GM04503 (cell line): ENCODE data around the gene SGF29.
"Not testable (repeated sequence)": the region's sequence is repeated elsewhere in the genome, so short reads cannot be mapped to it uniquely, and the experiment has no call there.

Source experiments
- DNase-seq: peaks from one replicate; pipeline ENCODE4 v3.0.0-alpha.2; 2012; ENCODE audit warnings: low read depth

Gene SGF29

DNA sequence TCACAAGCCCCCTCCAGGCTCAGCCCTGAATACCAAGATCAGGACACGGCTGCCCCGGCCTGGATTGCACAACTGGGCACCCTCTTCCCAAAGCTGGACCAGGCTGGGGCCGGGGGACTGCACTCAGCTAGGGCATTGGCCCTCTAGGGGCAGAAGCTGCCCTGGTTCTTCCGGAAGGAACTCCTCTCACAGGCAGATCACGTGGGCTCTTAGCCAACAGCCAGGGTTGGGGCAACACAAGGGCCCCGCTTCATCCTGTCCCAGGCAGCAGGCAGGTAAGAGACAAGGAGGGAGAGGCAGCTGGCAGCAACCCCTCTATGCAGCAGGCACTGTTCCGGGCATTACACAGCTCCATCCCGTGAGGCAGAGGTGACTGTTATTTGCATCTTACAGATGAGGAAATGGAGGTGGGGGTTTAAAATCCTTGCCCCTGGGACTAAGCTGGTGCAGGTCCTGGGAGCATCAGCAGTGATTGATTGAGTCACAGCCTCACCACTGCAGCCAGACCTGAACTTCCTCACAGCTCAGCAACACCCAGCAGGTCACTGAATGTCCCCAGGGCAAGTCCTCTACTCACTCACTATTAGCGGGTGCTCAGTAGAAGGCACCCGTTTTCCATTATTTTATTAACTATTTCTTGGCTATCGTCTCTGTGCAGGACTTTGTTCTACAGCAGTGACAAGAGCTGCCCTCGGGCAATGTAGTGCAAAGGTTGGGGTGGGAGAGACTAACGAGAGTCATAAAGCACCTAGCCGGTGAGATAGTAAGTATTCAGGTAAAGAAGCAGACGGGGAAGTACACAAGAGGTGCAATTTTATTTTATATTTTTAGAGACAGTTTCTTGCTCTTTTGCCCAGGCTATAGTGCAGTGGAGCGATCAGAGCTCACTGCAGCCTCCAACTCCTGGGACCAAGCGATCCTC, 58.9 kb downstream of the SGF29 start:
- DNase-seq = not testable (repeated sequence)

DNA sequence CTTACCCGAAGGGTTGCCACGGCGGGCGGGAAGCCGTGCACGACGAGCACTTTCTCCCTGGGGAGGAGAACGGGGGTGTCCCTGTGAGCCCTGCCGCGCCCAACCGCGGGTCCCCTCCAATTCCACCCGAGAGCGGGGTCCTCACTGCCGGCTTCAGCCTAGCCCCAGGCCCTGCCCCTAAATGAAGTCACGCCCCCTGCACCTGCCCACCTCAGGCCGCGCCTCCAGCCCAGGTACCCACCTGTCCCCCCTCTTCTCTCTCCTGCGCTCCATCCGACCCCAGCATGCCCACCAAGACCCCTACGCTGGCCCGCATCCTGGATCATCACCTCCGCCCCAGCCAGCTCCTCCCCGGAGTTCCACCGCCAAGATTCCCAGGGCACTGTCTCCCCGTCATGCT, 60.2 kb downstream of the SGF29 start:
- not testable (repeated sequence) for DNase-seq

DNA sequence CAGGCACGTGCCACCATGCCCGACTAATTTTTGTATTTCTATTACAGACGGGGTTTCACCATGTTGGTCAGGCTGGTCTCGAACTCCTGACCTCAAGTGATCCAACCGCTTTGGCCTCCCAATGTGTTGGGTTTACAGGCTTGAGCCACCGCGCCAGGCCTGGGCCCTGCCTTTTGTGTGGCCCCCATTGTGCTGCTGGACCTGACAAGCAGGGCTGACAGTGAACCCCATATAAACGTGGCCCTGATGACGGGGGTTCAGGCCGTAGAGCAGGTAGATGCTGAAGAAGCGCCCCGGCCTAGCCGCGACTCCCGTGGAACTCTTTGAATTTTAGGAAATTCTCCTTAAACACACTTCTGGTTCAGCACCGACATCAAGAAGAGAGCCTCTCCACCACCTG, 60.8 kb downstream of the SGF29 start:
- DNase-seq = not testable (repeated sequence)

DNA sequence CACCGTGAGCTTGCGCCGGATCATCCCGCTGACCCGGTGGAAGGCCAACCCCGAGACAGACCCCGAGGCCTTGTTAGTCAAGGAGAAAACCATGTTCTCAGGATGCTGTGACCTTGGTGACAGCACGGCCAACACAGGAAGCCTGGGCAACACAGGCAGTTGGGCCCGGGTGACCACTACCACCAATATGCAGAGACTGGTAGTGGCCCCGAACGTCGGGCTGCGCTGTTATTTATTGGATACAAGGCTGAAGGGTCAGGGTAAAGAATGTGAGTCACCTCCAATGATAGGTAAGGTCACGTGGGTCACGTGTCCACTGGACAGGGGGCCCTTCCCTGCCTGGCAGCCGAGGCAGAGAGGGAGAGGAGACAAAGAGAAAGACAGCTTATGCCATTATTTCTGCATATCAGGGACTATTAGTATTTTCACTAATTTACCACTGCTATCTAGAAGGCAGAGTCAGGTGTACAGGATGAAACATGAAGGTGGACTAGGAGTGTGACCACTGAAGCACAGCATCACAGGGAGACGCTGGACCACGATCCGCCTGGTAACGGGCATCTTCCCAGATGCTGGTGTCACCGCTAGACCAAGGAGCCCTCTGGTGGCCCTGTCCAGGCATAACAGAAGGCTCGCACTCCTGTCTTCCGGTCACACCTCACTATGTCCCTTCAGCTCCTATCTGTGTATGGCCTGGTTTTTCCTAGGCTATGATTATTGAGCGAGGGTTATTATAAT, 61.9 kb downstream of the SGF29 start:
- not testable (repeated sequence) for DNase-seq

DNA sequence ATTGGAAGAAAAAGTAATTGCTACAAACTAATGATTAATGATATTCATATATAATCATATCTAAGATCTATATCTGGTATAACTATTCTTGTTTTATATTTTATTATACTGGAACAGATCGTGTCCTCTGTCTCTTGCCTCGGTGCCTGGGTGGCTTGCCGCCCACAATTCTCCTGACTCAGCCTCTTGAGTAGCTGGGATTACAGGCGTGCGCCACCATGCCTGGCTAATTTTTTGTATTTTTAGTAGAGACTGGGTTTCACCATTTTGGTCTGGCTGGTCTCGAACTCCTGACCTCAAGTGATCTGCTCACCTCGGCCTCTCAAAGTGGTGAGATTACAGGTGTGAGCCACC, 62.5 kb downstream of the SGF29 start:
- DNase-seq = not testable (repeated sequence)

DNA sequence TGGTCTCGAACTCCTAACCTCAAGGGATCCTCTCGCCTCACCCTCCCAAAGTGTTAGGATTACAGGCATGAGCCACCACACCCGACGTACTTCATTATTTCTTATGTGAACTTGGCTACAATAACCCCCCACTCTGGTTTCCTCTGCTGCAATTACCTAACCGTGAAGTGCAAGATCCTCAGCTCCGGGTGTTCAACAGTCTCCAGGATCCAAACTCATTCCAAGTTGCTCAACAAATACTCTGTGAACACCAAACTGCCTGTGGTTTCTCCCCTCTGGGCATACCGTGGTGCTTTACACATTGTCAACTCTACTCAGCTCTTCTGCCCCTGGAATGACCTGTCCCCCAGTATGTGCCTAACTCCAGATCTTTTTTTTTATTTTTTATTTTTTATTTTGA, 62.9 kb downstream of the SGF29 start:
- DNase-seq = no peak

DNA sequence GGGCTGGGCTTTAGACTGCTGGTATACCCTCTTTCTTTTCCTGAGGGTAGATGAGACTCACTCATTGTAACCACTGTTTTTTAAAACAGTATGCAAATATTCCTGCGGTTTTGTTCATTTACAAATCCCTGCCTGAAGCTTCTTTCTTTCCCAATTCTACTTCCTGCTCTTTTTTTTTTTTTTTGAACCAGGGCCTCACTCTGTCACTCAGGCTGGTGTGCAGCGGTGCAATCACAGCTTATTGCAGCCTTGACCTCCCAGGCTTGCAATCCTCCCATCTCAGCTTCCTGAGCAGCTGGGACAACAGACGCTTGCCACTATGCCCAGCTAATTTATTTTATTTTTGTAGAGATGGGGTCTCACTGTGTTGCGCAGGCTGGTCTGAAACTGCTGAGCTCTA, 64.2 kb downstream of the SGF29 start:
- no peak for DNase-seq

DNA sequence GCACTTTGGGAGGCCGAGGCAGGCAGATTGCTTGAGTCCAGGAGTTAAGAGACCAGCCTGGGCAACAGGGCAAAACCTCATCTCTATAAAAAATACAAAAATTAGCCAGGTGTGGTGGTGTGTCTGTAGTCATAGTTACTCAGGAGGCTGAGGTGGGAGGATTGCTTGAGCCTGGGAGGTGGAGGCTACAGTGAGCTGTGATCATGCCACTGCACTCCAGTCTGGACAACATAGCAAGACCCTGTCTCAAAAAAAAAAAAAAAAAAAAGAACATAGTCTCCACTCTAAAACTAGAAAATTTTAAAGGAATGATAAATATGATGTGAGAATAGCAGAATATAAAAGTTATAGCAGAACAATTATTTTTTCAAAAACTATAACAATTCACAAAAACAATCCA, 66.6 kb downstream of the SGF29 start:
- not testable (repeated sequence) for DNase-seq

DNA sequence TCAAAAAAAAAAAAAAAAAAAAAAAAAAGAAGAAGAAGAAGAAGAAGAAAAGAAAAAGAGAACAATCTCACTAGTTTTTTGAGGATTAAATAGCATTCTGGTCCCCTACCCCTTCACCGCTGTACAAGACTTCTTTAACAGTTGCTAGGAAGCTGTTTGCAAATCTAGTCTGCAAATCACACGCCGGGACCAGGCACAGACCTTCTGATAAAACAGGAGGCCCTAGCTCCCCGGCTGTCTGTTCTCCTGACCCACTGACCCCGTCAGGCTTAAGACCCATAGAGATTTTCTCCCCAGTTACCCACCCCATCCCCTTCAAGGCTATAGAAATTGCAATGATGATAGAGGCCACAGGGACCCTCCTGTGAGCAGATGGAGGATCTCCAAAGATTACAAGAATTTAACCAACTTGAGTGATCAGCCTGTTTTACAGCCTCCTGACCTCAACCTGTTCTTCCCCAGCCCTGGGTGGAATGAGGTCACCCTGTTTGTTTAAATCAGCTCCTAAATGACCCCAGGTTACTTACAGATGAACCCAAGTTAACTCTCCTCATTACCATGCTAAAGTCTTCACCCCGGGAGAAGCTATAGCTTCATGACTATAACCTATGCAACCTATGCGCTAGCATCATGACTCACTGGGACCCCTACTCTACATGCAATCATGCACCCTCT, 67.9 kb downstream of the SGF29 start:
- DNase-seq = no peak

DNA sequence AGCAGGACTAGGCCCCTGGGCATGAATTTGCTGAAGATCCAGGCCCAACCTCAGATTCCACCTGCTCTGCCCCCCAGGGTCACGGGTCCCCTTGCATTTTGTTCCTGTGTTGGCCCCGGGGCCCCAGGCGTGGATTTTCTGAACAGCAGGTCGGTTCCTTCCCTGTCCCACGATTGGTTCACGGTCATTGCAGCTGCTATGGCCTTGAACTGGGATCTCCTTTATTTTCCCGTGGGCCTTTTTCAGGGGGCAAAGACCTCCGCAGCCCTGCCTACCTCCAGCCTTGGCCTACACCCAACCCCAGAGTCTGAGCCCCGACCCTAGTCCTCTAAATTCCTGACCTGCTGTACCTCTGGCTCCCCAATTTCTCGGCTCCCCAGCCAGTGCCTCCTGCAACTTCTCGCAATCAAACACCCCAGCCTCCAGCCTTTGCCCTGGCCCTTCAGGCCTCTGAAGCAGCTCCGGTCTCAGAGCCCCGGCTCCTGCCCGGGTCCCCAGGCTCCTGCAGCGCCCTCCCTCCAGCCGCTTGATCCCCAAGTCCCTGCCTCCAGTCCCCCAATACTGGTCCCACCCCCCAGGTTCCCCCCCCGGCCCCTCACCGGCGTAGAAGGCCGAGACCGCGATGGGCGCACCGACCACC, 68.9 kb downstream of the SGF29 start:
- DNase-seq = not testable (repeated sequence)

DNA sequence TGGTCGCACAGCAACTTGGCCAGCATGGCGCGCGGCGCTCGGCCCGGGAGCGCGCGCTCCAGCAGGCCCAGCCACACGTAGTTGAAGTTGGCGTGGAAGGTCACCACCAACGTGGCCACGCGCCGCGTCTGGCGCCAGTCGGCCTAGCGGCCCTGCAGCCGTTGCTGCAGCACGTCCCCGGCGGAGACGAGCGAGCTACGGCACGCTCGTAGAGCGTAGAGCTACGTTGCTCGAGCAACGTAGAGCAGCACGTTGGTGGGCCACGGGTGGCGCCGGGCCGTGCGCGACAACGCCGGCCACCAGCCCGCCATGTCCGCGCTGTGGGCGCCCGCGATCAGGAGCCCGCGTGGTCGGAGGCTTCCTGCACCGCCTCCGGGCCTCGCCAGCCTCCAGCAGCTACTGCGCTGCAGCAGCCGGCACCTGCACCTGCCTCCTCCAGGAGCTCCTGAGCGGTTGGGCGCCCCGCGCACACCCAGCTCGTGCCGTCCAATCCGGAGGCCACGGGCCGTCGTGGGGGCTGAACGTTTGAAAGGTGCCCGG, 69.5 kb downstream of the SGF29 start:
- no peak for DNase-seq

DNA sequence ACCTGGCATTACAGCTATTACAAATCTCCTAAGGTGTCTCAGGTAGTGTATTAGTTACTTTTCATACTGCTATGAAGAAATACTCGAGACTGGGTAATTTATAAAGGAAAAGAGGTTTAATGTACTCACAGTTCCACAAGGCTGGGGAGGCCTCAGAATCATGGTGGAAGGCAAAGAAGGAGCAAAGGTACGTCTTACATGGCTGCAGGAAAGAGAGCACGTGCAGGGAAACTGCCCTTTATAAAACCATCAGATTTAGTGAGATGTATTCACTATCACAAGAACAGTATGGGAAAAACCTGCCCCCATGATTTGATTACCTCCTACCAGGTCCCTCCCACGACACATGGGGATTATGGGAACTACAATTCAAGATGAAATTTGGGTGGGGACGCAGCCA, 77.2 kb downstream of the SGF29 start:
- not testable (repeated sequence) for DNase-seq

DNA sequence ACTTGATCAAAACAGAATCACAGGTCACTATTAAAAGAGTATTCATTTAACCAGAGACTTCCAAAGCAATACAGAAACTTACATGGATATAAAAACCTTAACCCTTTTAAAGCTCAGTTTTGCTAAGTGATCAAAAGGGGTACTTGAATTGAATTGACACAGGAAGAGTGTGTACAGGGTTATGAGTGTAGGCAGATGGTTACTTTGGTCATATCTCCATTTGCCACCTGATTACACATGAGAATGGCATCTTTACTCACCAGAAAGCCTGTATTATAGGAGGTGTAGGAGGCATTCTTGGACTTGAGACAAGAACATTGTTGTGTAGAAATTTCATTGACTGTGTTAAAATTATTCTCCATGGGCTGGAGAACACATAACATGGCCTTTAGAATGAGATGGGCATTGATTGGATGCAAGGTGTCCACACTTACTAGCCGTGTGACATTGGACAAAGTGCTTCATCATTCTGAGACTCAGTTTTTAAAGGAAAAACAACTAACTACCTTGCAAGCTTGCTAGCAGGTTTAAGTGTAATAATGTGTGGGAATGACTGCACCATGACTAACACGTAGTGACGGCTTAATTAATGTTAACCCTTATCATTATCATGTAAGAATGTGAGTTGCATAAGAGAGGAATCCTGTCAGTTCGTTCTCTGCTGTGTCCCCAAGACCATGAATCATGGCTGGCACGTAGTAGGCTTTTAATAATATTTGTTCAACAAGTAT, 82.5 kb downstream of the SGF29 start:
- DNase-seq = not testable (repeated sequence)

DNA sequence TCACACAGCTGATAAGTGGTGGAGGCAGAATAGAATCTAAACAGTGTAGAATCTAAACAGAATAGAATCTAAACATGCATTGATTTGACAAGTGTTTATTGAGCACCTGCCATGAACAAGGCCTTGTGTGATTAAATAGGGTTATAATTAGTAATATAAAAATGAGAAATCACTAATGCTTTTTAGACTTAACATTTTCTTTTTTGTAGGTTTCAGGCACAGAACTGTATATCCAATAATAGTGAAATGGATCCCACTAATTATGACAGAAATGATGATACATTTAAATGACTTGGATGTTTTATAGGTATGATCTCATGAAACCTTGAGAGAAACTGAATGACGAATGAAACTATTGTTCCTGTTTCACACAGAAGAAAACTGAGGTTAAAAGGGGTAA, 84.0 kb downstream of the SGF29 start, which contains the start of gene NPIPB8:
TSS of gene NPIPB8 (plus strand) at position 301 of the 400 bp plus-strand sequence. CDS start 296 bp downstream, outside the sequence.
- not testable (repeated sequence) for DNase-seq

DNA sequence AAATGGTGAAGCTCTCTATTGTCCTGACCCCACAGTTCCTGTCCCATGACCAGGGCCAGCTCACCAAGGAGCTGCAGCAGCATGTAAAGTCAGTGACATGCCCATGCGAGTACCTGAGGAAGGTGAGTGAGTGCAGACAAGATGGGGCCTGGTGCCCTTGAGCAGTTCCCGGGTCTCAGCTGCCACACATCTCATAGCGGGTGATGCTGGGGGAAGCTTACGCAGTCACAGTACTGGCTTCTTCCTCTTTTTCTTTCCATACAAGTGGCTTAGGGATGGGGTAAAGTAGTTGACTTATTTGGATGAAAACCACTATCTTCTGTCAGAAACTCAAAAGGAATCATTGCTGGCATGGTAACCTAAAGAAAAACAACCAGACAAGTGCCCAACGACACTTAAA, 84.6 kb downstream of the SGF29 start:
- DNase-seq = not testable (repeated sequence)

DNA sequence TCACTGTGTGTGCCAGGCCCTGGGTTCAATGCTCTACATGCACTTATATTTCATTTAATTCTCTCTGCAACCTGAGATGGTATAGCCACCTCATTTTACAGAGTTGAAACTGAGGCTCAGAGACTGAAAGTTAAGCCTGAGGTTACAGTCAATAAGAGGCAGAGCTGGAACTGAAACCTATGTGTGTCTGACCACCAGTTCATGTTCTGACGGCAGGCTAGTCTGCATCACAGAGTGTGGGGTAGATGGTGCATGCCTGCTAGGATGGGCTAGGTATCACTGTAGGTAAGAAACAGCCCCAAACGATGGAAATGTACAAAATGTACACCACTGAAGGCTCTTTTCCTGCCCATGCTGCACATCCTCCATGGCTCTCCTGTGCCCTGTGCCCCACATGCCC, 86.2 kb downstream of the SGF29 start:
- DNase-seq = not testable (repeated sequence)
